MM.1S (cell line): ENCODE results near the gene KLHL5.

ENCODE experiments used
- DNase-seq: peaks from one replicate; pipeline ENCODE4 v3.0.0-alpha.2; 2015
- H2AFZ ChIP-seq: fragments of 300-600 bp; sonication (generic); 2 replicates; pipeline ENCODE4 v1.6.0; 2016; ENCODE audit warnings: antibody characterized with exemption, low read length
- H3F3A ChIP-seq: fragments of 300-600 bp; sonication (generic); 2 replicates; pipeline ENCODE4 v1.6.1; 2016; ENCODE audit warnings: mild to moderate bottlenecking, antibody characterized with exemption, low read length, moderate library complexity, mixed read lengths; ENCODE audit not compliant: insufficient read depth
- H3K27ac ChIP-seq: fragments of 300-600 bp; sonication (generic); 2 replicates; pipeline ENCODE4 v1.5.1; 2016; ENCODE audit warnings: mild to moderate bottlenecking, low read length
- H3K27me3 ChIP-seq: fragments of 300-600 bp; sonication (generic); replicated peaks from 2 replicates; pipeline ENCODE4 v1.6.0; 2016; ENCODE audit warnings: low read length; ENCODE audit not compliant: insufficient read depth
- H3K36me3 ChIP-seq: fragments of 300-600 bp; sonication (generic); replicated peaks from 2 replicates; pipeline ENCODE4 v1.6.1; 2016; ENCODE audit warnings: mild to moderate bottlenecking, low read length, mixed read lengths; ENCODE audit not compliant: insufficient read depth
- H3K4me1 ChIP-seq: fragments of 300-600 bp; sonication (generic); 2 replicates; pipeline ENCODE4 v1.6.1; 2016; ENCODE audit warnings: low read length, mixed read lengths
- H3K4me2 ChIP-seq: fragments of 300-600 bp; sonication (generic); 2 replicates; pipeline ENCODE4 v1.6.0; 2016; ENCODE audit warnings: low read depth, low read length
- H3K4me3 ChIP-seq: fragments of 300-600 bp; sonication (generic); 2 replicates; pipeline ENCODE4 v1.5.1; 2016; ENCODE audit warnings: low read length, mixed read lengths
- H3K79me2 ChIP-seq: fragments of 300-600 bp; sonication (generic); 2 replicates; pipeline ENCODE4 v1.6.1; 2016; ENCODE audit warnings: mixed run types, low read length, mixed read lengths
- H3K9ac ChIP-seq: fragments of 300-600 bp; sonication (generic); 2 replicates; pipeline ENCODE4 v1.6.1; 2016; ENCODE audit warnings: low read length, mixed read lengths
- H3K9me2 ChIP-seq: fragments of 300-600 bp; sonication (generic); replicated peaks from 2 replicates; pipeline ENCODE4 v1.6.1; 2016; ENCODE audit warnings: mild to moderate bottlenecking, low read length, mixed read lengths; ENCODE audit not compliant: insufficient read depth
- H3K9me3 ChIP-seq: fragments of 300-600 bp; sonication (generic); replicated peaks from 2 replicates; pipeline ENCODE4 v1.6.1; 2016; ENCODE audit warnings: mild to moderate bottlenecking, low read length, mixed read lengths; ENCODE audit not compliant: insufficient read depth
- H4K20me1 ChIP-seq: fragments of 300-600 bp; sonication (generic); 2 replicates; pipeline ENCODE4 v1.6.1; 2016; ENCODE audit warnings: mild to moderate bottlenecking, low read length, moderate library complexity, mixed read lengths; ENCODE audit not compliant: insufficient read depth
- EZH2 ChIP-seq: fragments of 300-600 bp; sonication (generic); optimal IDR thresholded peaks from 2 replicates; pipeline ENCODE3; 2017; ENCODE audit warnings: low read depth, mild to moderate bottlenecking, antibody characterized with exemption, low read length, mixed read lengths
- EZH2phosphoT487 ChIP-seq: fragments of 300-600 bp; sonication (generic); IDR thresholded peaks from 2 replicates; pipeline ENCODE4 v1.6.1; 2018; ENCODE audit warnings: antibody characterized with exemption, low read length
- TF ChIP-seq, protein P1 (sequence below): fragments of 300-600 bp; sonication (generic); IDR thresholded peaks from 2 replicates; pipeline ENCODE4 v1.5.1; 2016; ENCODE audit warnings: antibody characterized with exemption, low read length, mixed read lengths

The KLHL5 gene, protein sequence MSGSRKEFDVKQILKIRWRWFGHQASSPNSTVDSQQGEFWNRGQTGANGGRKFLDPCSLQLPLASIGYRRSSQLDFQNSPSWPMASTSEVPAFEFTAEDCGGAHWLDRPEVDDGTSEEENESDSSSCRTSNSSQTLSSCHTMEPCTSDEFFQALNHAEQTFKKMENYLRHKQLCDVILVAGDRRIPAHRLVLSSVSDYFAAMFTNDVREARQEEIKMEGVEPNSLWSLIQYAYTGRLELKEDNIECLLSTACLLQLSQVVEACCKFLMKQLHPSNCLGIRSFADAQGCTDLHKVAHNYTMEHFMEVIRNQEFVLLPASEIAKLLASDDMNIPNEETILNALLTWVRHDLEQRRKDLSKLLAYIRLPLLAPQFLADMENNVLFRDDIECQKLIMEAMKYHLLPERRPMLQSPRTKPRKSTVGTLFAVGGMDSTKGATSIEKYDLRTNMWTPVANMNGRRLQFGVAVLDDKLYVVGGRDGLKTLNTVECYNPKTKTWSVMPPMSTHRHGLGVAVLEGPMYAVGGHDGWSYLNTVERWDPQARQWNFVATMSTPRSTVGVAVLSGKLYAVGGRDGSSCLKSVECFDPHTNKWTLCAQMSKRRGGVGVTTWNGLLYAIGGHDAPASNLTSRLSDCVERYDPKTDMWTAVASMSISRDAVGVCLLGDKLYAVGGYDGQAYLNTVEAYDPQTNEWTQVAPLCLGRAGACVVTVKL

DNA sequence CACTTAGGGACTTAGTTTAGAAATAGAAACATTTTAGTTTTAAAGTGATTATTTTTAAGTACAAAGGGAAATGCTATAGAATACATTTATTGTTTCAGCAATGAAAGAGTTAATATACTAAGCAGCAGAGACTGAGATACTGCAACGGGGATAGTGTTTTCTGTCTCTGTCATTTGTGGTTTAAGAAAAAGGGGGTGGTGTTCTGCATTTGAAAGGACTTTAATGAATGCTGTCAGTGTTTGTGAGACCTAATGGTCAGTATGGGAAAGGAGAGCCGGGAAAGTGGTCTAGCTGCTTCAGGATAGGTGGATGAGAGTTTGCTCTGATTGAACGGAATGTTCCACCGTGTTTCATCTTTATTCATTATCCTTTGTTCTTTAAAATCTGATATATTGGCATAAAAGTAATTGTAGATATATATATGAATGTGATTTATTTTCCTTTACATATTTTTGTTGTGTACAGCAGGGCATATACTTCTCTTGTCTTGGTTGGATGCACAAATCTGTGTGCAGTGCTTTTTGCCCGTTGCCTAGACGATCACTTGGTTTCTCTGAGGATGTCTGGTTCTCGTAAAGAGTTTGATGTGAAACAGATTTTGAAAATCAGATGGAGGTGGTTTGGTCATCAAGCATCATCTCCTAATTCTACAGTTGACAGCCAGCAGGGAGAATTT, at the start of gene KLHL5:
TSS of gene KLHL5 (plus strand) at position 139 of the 676 bp plus-strand sequence. CDS start at position 560, 421 bp downstream.
- Histone ChIP-seq H3K9me3 (no peaks in the 10 kb centered on the region), H3K9ac (no peak within 1 kb of the TSS), H3K36me3 (no peaks in the 10 kb centered on the region), H3K4me3 (no peak within 1 kb of the TSS), H3K27me3 (no peaks in the 10 kb centered on the region), H3K9me2 (no peaks in the 10 kb centered on the region), H3F3A (no peaks in the 10 kb centered on the region), H3K4me2 (no peak within 1 kb of the TSS), H3K27ac (no peak within 1 kb of the TSS), H2AFZ (no peak within 1 kb of the TSS), H3K79me2 (peaks cover 43% of the 10 kb centered on the region), H4K20me1 (no peaks in the 10 kb centered on the region), H3K4me1 (no peaks in the 10 kb centered on the region)
- TF ChIP-seq EZH2 (no peak), EZH2phosphoT487 (no peak)
- TF ChIP-seq, protein P1, sequence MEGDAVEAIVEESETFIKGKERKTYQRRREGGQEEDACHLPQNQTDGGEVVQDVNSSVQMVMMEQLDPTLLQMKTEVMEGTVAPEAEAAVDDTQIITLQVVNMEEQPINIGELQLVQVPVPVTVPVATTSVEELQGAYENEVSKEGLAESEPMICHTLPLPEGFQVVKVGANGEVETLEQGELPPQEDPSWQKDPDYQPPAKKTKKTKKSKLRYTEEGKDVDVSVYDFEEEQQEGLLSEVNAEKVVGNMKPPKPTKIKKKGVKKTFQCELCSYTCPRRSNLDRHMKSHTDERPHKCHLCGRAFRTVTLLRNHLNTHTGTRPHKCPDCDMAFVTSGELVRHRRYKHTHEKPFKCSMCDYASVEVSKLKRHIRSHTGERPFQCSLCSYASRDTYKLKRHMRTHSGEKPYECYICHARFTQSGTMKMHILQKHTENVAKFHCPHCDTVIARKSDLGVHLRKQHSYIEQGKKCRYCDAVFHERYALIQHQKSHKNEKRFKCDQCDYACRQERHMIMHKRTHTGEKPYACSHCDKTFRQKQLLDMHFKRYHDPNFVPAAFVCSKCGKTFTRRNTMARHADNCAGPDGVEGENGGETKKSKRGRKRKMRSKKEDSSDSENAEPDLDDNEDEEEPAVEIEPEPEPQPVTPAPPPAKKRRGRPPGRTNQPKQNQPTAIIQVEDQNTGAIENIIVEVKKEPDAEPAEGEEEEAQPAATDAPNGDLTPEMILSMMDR: no peak
- no peak for DNase-seq

DNA sequence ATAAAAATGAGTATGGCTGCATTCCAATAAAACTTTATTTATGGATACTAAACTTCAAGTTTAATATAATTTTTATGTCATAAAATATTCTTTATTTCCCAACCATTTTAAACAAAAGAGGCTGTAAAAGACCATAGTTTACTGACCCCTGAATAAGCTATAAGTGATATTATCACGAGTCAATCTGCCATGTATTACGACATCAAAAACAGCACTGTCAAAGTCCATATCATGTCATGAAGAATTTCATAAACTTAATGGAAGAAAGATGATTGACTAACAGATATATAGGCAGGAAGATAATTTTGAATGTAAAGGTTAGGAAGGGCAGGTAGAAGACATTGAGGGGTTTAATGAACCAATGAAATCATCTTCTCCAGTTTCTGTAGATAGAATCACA, 48.0 kb upstream of the KLHL5 start:
- no peak for DNase-seq
- Histone ChIP-seq H3K4me3 (no peak overlapping the region), H4K20me1 (no peaks in the 10 kb centered on the region), H3F3A (no peaks in the 10 kb centered on the region), H3K4me1 (no peaks in the 10 kb centered on the region), H3K27ac (no peak overlapping the region), H2AFZ (no peak overlapping the region), H3K36me3 (no peaks in the 10 kb centered on the region), H3K79me2 (no peaks in the 10 kb centered on the region), H3K4me2 (no peak overlapping the region), H3K27me3 (no peaks in the 10 kb centered on the region), H3K9me3 (no peaks in the 10 kb centered on the region), H3K9ac (no peak overlapping the region), H3K9me2 (no peaks in the 10 kb centered on the region)
- no peak for TF ChIP-seq EZH2phosphoT487
- no peak for TF ChIP-seq EZH2
- TF ChIP-seq, protein P1: no peak

DNA sequence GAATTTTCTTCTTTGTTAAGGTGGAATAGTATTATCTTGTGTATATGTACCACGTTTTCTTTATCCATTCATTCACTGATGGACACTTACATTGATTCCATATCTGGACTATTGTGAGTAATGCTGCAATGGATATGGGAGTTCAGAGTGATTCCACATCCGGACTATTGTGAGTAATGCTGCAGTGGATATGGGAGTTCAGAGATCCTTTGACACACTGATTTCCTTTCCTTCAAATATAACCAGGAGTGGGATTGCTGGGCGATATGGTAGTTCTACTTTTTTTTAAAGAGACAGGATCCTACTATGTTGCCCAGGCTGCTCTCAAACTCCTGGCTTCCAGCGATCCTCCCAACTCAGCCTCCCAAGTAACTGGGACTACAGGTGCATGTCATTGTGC, 41.9 kb upstream of the KLHL5 start:
- Histone ChIP-seq H3K4me2 (no peak overlapping the region), H3K79me2 (no peaks in the 10 kb centered on the region)

More for the DNA sequence above, 41.9 kb upstream of the KLHL5 start:
- Histone ChIP-seq H3K4me3 (no peak overlapping the region), H3K27ac (no peak overlapping the region), H3F3A (no peaks in the 10 kb centered on the region), H3K36me3 (no peaks in the 10 kb centered on the region), H3K9ac (no peak overlapping the region), H2AFZ (no peak overlapping the region), H3K9me3 (no peaks in the 10 kb centered on the region), H4K20me1 (no peaks in the 10 kb centered on the region), H3K9me2 (no peaks in the 10 kb centered on the region), H3K4me1 (no peaks in the 10 kb centered on the region), H3K27me3 (no peaks in the 10 kb centered on the region)
- TF ChIP-seq EZH2phosphoT487: no peak
- no peak for TF ChIP-seq EZH2
- TF ChIP-seq, protein P1: no peak
- no peak for DNase-seq
